Omental fat pad (tissue), 4 donors: ENCODE data around the gene ARHGAP15. TPM values are rescaled to one million over a fixed set of nuclear protein-coding genes. Genes with fewer than 3 reads are reported as not detected.

ENCODE experiments used
- ATAC-seq: fragments of 150-250 bp; one replicate; pipeline ENCODE4 v1.9.1; 2016; ENCODE audit warnings: mild to moderate bottlenecking, moderate library complexity; ENCODE audit not compliant: low FRiP score
- DNase-seq: peaks from one replicate; pipeline ENCODE4 v3.0.0-alpha.2; 2019; ENCODE audit warnings: low spot score
- total RNA-seq, 4 donors: library from RNA; depleted of rRNA; stranded (reverse); fragments of >200 nt; gene quantifications; one replicate each; pipeline ENCODE4 v1.1.0, GENCODE V29; 2016
- TF ChIP-seq, protein P1 (sequence below), 3 donors: fragments of 450-650 bp; IDR thresholded peaks; one replicate each; pipeline ENCODE4 v1.5.1; 2016 to 2017; ENCODE audit warnings: antibody characterized with exemption in 3 of 3, mild to moderate bottlenecking in 3 of 3, moderate library complexity in 2 of 3

Gene ARHGAP15
- total RNA-seq, 4 donors from 2014 or later = 12.2 to 27.6 (median 20.7) TPM

DNA sequence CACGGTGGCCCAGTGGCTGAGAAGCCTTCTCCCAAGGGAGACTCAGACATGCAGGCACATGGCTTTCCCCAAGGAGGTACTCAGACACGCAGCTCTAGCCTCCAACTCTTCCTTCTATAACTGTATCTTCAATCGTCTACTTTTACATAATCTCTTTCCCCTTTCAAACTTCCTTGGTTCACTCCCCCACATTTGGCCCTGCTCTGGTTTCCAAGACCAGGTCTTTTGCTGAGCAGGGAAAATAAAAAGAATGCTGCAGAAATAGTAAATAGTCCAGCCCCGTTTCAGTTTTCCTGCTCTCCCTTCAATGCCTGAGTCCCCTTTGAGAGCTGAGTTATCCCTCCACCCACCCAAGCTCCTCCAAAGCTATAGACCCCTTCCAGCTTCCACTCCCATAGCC is 635.0 kb downstream of the ARHGAP15 start:
- ATAC-seq (no peak), DNase-seq (no peak)
- TF ChIP-seq, protein P1, sequence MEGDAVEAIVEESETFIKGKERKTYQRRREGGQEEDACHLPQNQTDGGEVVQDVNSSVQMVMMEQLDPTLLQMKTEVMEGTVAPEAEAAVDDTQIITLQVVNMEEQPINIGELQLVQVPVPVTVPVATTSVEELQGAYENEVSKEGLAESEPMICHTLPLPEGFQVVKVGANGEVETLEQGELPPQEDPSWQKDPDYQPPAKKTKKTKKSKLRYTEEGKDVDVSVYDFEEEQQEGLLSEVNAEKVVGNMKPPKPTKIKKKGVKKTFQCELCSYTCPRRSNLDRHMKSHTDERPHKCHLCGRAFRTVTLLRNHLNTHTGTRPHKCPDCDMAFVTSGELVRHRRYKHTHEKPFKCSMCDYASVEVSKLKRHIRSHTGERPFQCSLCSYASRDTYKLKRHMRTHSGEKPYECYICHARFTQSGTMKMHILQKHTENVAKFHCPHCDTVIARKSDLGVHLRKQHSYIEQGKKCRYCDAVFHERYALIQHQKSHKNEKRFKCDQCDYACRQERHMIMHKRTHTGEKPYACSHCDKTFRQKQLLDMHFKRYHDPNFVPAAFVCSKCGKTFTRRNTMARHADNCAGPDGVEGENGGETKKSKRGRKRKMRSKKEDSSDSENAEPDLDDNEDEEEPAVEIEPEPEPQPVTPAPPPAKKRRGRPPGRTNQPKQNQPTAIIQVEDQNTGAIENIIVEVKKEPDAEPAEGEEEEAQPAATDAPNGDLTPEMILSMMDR (IDR thresholded peaks at IDR 0.05) = no peak

DNA sequence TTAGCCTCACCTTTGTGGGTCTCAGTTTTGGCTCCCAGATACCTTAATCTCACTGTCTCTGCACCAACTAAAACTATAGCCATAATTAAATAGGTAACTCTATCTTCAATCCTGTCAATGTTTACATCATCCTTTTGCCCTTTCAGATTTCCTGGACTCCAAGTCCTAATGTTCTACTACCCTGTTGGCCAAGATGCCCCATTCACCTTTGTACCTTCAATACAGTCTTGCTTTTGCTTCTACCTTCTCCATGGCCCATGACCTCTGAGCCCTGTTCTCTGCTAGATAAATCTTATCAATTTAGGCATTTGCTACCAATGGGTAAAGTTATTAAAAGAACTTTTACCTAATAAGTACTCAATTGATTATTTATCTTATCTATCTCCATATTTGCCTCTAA is 635.5 kb downstream of the ARHGAP15 start:
- DNase-seq (no peak), ATAC-seq (no peak)
- TF ChIP-seq, protein P1 (IDR thresholded peaks at IDR 0.05) = no peak

DNA sequence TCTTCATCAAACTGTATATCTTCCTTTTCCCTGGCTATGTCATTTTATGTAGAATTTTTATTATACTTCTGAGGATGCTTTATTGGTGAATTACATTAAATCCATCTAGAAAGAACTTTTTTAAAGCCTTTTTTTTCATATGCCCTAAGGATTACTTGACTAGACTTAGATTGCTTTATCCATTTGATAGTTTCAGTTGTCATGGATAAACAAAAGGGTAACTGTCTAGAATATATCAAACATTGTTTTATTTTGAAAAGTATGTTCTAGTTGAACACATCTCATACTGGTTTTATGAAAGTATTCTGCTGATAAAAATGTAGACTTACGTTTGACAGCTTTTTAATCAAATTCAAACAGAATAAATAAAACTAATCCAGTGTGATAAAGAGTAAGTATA is 639.8 kb downstream of the ARHGAP15 start:
- TF ChIP-seq, protein P1 (IDR thresholded peaks at IDR 0.05) = no peak
- ATAC-seq = no peak
- no peak for DNase-seq

DNA sequence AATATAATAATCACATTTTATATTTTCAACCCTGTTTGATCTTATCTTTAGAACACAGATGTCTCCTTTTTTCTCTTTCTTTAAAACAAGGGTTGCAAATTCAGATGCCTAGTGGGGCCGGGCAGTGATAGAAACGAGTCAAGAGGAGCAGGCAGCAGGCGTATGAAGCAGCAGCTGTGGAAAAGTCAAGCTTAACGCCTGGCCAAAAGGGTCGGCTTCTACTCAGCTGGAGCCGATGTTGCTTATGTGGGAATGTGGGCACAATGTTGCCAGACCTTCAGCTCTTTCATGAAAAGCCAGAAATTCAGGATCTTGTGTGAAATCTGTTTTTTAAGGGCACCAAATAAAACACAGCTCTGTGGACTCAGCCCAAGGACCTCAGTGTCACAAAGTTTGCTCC is 642.7 kb downstream of the ARHGAP15 start:
- TF ChIP-seq, protein P1 (IDR thresholded peaks at IDR 0.05) = no peak
- DNase-seq (no peak), ATAC-seq (no peak)

DNA sequence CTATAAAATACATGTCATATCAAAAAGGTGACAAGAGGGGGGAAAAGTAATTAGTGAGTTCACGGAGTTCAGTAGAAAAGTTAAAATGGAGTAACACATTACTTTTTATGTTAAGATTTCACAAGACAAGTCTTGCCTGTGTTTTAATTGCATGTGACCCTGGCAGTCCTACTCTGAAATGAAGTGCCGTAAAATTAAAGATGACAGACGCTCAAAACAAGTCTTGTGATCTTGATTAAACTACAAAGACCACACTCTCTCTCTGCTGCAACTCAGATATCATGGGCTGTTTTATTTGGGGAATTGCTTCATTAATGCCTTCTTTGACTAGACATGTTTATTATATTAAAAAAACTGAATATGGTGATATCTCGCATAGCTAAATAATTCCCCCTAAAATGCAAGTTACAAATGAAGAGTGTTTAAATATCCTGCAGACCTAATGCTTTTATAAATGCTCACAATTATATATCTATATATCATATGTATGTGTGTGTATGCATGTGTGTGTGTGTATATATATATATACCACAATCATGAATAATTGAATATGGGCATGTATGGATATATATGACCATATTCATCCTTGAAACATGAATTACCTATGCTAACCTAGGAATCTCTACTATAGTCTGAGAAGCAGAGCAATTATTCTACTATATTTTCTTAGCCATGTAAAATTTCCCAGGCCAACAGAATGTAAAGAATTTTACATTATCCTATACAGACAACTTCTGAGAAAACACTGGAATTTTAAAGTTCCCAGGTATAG is 647.5 kb downstream of the ARHGAP15 start:
- DNase-seq = no peak
- TF ChIP-seq, protein P1 (IDR thresholded peaks at IDR 0.05) = no peak
- ATAC-seq = no peak

DNA sequence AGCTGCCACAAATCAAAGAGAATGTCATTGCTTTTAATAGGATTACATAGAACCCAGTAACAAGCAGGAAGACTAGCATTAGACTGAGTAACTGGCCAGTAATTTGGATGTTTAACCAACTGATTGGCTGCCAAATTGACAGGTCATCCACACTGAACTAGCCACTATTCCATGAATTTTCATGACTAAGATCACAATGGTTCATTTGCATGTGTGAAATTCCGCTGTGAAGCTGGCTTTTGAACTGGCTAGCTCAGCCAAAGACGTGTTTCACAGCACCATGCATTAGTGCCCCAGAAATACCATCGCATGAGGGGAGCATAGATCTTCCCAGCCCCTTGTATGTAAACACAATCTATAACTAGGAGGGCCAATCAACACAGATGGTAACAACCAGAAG is 649.8 kb downstream of the ARHGAP15 start:
- TF ChIP-seq, protein P1 (IDR thresholded peaks at IDR 0.05) = no peak
- no peak for DNase-seq
- ATAC-seq = no peak
